Left ventricle myocardium superior (tissue), 1 donor: Measurements from ENCODE around the gene LMTK2. TPM values are rescaled to one million over a fixed set of nuclear protein-coding genes. Genes with fewer than 3 reads are reported as not detected.
"Not testable (repeated sequence)": the region's sequence is repeated elsewhere in the genome, so short reads cannot be mapped to it uniquely, and the experiment has no call there.

Experiments
- ATAC-seq: fragments of 200-7000 bp; cut with Tn5 transposase; one replicate; pipeline ENCODE4 v1.9.1; 2020; ENCODE audit warnings: mild to moderate bottlenecking, moderate library complexity
- DNase-seq: peaks from one replicate; pipeline ENCODE4 v3.0.0-alpha.2; 2020
- intact Hi-C: fragments of 100-400 bp; cut with micrococcal nuclease; formaldehyde crosslinking; loops from one replicate; pipeline ENCODE4 v1.11.0; 2022
- total RNA-seq: library from RNA; stranded (reverse); fragmentation: NEBNext Ultra II Directional; extraction: Animal tissue kit (Norgen Biotek cat#: 25700); gene quantifications from one replicate; pipeline ENCODE4 v1.2.1, GENCODE V29; 2021
- donor health status: DM: no; HTN: yes; CAD: no; lungs with severe emphysema.

The LMTK2 gene
- total RNA-seq, 1 donor from 2014 or later, result 24.7 TPM

GRCh38 chr7:98210513-98211220, 104.0 kb downstream of the LMTK2 start:
- intact Hi-C loops, result no loop called here
- DNase-seq, result peak; percentile 35
- ATAC-seq, result peak; percentile 31

- intact Hi-C loops, result no loop called here
- DNase-seq (no peak), ATAC-seq (peak; percentile 31)
Observed at GRCh38 chr7:98211221-98211675, 104.6 kb downstream of the LMTK2 start, which contains the start of gene BHLHA15. BHLHA15 (plus strand) TSS chr7:98211439; CDS start chr7:98212310, 871 bp downstream.

- intact Hi-C loops, result no loop called here
- DNase-seq (no peak), ATAC-seq (peak; percentile 10)
Observed at GRCh38 chr7:98211676-98212531, 105.2 kb downstream of the LMTK2 start.

- DNase-seq, result no peak
- intact Hi-C loops, result no loop called here
- ATAC-seq, result no peak
Observed at GRCh38 chr7:98212532-98213041, 105.9 kb downstream of the LMTK2 start.

- DNase-seq (no peak), ATAC-seq (no peak)
- intact Hi-C loops, result no loop called here
Observed at GRCh38 chr7:98213296-98213887, 106.7 kb downstream of the LMTK2 start.

GRCh38 chr7:98213888-98214810, 107.5 kb downstream of the LMTK2 start:
- no peak for ATAC-seq
- intact Hi-C loops, result no loop called here
- DNase-seq, result no peak

GRCh38 chr7:98214811-98215321, 108.2 kb downstream of the LMTK2 start:
- DNase-seq, result no peak
- ATAC-seq, result no peak
- intact Hi-C loops, result no loop called here

GRCh38 chr7:98215561-98216495, 109.2 kb downstream of the LMTK2 start:
- intact Hi-C loops, result no loop called here
- DNase-seq (no peak), ATAC-seq (no peak)

GRCh38 chr7:98216941-98217622, 110.4 kb downstream of the LMTK2 start:
- no peak for DNase-seq
- intact Hi-C loops, result no loop called here
- no peak for ATAC-seq

GRCh38 chr7:98217623-98218582, 111.2 kb downstream of the LMTK2 start:
- intact Hi-C loops, result no loop called here
- DNase-seq (no peak), ATAC-seq (peak; percentile 12)

GRCh38 chr7:98219382-98219781, 112.7 kb downstream of the LMTK2 start:
- ATAC-seq, intact Hi-C loops, DNase-seq: not testable (repeated sequence)

- DNase-seq, result no peak
- intact Hi-C loops, result no loop called here
- ATAC-seq, result no peak
Observed at GRCh38 chr7:98221611-98222532, 115.2 kb downstream of the LMTK2 start.

GRCh38 chr7:98222533-98223195, 116.0 kb downstream of the LMTK2 start:
- ATAC-seq, result no peak
- intact Hi-C loops, result no loop called here
- no peak for DNase-seq

GRCh38 chr7:98223351-98223897, 116.8 kb downstream of the LMTK2 start:
- intact Hi-C loops, result no loop called here
- no peak for ATAC-seq
- DNase-seq, result no peak
